ENCODE measurements around the gene FAM135A. TPM values are rescaled to one million over a fixed set of nuclear protein-coding genes. Genes with fewer than 3 reads are reported as not detected.
"Not testable (repeated sequence)": the region's sequence is repeated elsewhere in the genome, so short reads cannot be mapped to it uniquely, and the experiment has no call there.

The FAM135A gene
- total RNA-seq, 1 experiment from 2014 or later = 16.0 TPM

GRCh38 chr6:70424291-70424690 lies 11.0 kb downstream of the FAM135A start:
- no peak overlapping the region for H2AFZ ChIP-seq
- ChIA-PET POLR2A (ENCODE audit: unreplicated experiment) (no interaction called here), CTCF (no interaction called here)
- no peaks in the 10 kb centered on the region for H3F3A ChIP-seq (ENCODE audit: insufficient read depth, low read depth)
- H3K9me2 ChIP-seq (ENCODE audit: insufficient read depth) = no peaks in the 10 kb centered on the region
- H3K27me3 ChIP-seq (ENCODE audit: insufficient read depth, low read depth) = no peaks in the 10 kb centered on the region
- BruUV-seq (replicated peaks) = no TSS peak
- TF ChIP-seq EZH2 (IDR thresholded peaks at IDR 0.05; ENCODE audit: low read depth) (no peak), CTCF (conservative IDR thresholded peaks at IDR 0.05) (no peak)
- H3K4me1 ChIP-seq (replicated peaks; ENCODE audit: insufficient read depth) = no peaks in the 10 kb centered on the region
- no peak overlapping the region for H3K4me2 ChIP-seq
- no peaks in the 10 kb centered on the region; the same call in 1 of the 2 replicates for H3K36me3 ChIP-seq (ENCODE audit: low read depth)
- intact Hi-C loops (cut with micrococcal nuclease; ENCODE audit: unreplicated experiment) = no loop called here
- no peak overlapping the region for H3K27ac ChIP-seq
- H3K4me3 ChIP-seq = no peak overlapping the region
- no peaks in the 10 kb centered on the region for H3K79me2 ChIP-seq (ENCODE audit: low read depth)
- no peaks in the 10 kb centered on the region; the same call in 1 of the 2 replicates for H4K20me1 ChIP-seq (ENCODE audit: insufficient read depth)
- no peak for DNase-seq
- no peaks in the 10 kb centered on the region for H3K9me3 ChIP-seq (ENCODE audit: insufficient read depth, low read depth)

GRCh38 chr6:70436320-70436719 lies 23.0 kb downstream of the FAM135A start:
- Histone ChIP-seq H2AFZ (no peak overlapping the region), H3K4me1 (replicated peaks; ENCODE audit: insufficient read depth) (no peaks in the 10 kb centered on the region), H3K4me3 (no peak overlapping the region), H3K36me3 (ENCODE audit: low read depth) (0 out of 2 replicates have a peak, but pooled peaks cover under 1% of the 10 kb centered on the region), H3K27me3 (ENCODE audit: insufficient read depth, low read depth) (no peaks in the 10 kb centered on the region), H3K4me2 (no peak overlapping the region), H3K27ac (no peak overlapping the region), H3F3A (ENCODE audit: insufficient read depth, low read depth) (no peaks in the 10 kb centered on the region), H4K20me1 (ENCODE audit: insufficient read depth) (no peaks in the 10 kb centered on the region), H3K9me2 (ENCODE audit: insufficient read depth) (no peaks in the 10 kb centered on the region), H3K79me2 (ENCODE audit: low read depth) (no peaks in the 10 kb centered on the region), H3K9me3 (ENCODE audit: insufficient read depth, low read depth) (no peaks in the 10 kb centered on the region)
- intact Hi-C loops (cut with micrococcal nuclease; ENCODE audit: unreplicated experiment) = no loop called here
- no peak for TF ChIP-seq EZH2 (IDR thresholded peaks at IDR 0.05; ENCODE audit: low read depth)
- POLR2A ChIA-PET (ENCODE audit: unreplicated experiment) = no interaction called here
- DNase-seq = no peak
- BruUV-seq (replicated peaks) = no TSS peak
- CTCF ChIA-PET = no interaction called here

GRCh38 chr6:70445001-70445400 lies 31.7 kb downstream of the FAM135A start:
- Histone ChIP-seq H2AFZ (no peak overlapping the region), H3K9me3 (ENCODE audit: insufficient read depth, low read depth) (no peaks in the 10 kb centered on the region), H3K4me3 (no peak overlapping the region), H3K27ac (no peak overlapping the region), H4K20me1 (ENCODE audit: insufficient read depth) (no peaks in the 10 kb centered on the region), H3K79me2 (ENCODE audit: low read depth) (no peaks in the 10 kb centered on the region), H3K4me2 (no peak overlapping the region), H3K27me3 (ENCODE audit: insufficient read depth, low read depth) (no peaks in the 10 kb centered on the region), H3K36me3 (ENCODE audit: low read depth) (no peaks in the 10 kb centered on the region), H3K9me2 (ENCODE audit: insufficient read depth) (no peaks in the 10 kb centered on the region), H3K4me1 (replicated peaks; ENCODE audit: insufficient read depth) (no peaks in the 10 kb centered on the region), H3F3A (ENCODE audit: insufficient read depth, low read depth) (no peaks in the 10 kb centered on the region)
- CTCF ChIA-PET = no interaction called here
- POLR2A ChIA-PET (ENCODE audit: unreplicated experiment) = no interaction called here
- no TSS peak for BruUV-seq (replicated peaks)
- TF ChIP-seq EZH2 (IDR thresholded peaks at IDR 0.05; ENCODE audit: low read depth) (no peak), CTCF (conservative IDR thresholded peaks at IDR 0.05) (no peak)
- no peak for DNase-seq
- intact Hi-C loops (cut with micrococcal nuclease; ENCODE audit: unreplicated experiment) = no loop called here

- not testable (repeated sequence) for H3K9me3 ChIP-seq (ENCODE audit: insufficient read depth, low read depth)
Observed at GRCh38 chr6:70447343-70448070, 34.2 kb downstream of the FAM135A start.

GRCh38 chr6:70453899-70454298 lies 40.6 kb downstream of the FAM135A start:
- BruUV-seq (replicated peaks); H3K36me3 ChIP-seq (ENCODE audit: low read depth); H3K9me2 ChIP-seq (ENCODE audit: insufficient read depth); H3K27ac ChIP-seq; H3K9me3 ChIP-seq (ENCODE audit: insufficient read depth, low read depth); POLR2A ChIA-PET (ENCODE audit: unreplicated experiment); H3K4me1 ChIP-seq (replicated peaks; ENCODE audit: insufficient read depth); DNase-seq; H4K20me1 ChIP-seq (ENCODE audit: insufficient read depth); CTCF ChIA-PET; intact Hi-C loops (cut with micrococcal nuclease; ENCODE audit: unreplicated experiment); H3F3A ChIP-seq (ENCODE audit: insufficient read depth, low read depth); H2AFZ ChIP-seq; H3K27me3 ChIP-seq (ENCODE audit: insufficient read depth, low read depth); H3K4me3 ChIP-seq; H3K4me2 ChIP-seq; H3K79me2 ChIP-seq (ENCODE audit: low read depth): not testable (repeated sequence)

More at GRCh38 chr6:70447343-70448070, 34.2 kb downstream of the FAM135A start:
- H3K4me2 ChIP-seq; H4K20me1 ChIP-seq (ENCODE audit: insufficient read depth); DNase-seq; H3K9me2 ChIP-seq (ENCODE audit: insufficient read depth); CTCF ChIA-PET; H3K4me3 ChIP-seq; H3K27me3 ChIP-seq (ENCODE audit: insufficient read depth, low read depth); intact Hi-C loops (cut with micrococcal nuclease; ENCODE audit: unreplicated experiment); H3K4me1 ChIP-seq (replicated peaks; ENCODE audit: insufficient read depth); POLR2A ChIA-PET (ENCODE audit: unreplicated experiment); H3K27ac ChIP-seq; H3F3A ChIP-seq (ENCODE audit: insufficient read depth, low read depth); BruUV-seq (replicated peaks); H3K79me2 ChIP-seq (ENCODE audit: low read depth); H3K36me3 ChIP-seq (ENCODE audit: low read depth); H2AFZ ChIP-seq: not testable (repeated sequence)

Data from PC-9 (cell line).